ENCODE results near the gene COL20A1.

GRCh38 chr20:63319164-63320040, 26.4 kb downstream of the COL20A1 start:
- no peak for TF ChIP-seq EZH2 (IDR thresholded peaks at IDR 0.05; ENCODE audit: borderline replicate concordance, insufficient read depth, low read depth, low read length, poor library complexity, severe bottlenecking)
- no peak for TF ChIP-seq CTCF (IDR thresholded peaks at IDR 0.05)

Data from B cell (primary cell).